NCI-H2227 (cell line): Measurements from ENCODE around the gene RAD21L1.
A peak's percentile ranks its signal among the peaks of the same experiment; 100 is the strongest.
"Not testable (repeated sequence)": the region's sequence is repeated elsewhere in the genome, so short reads cannot be mapped to it uniquely, and the experiment has no call there.

ENCODE experiments used
- DNase-seq: peaks from one replicate; lab custom pipeline; 2025; ENCODE audit not compliant: unreplicated experiment; lab: John Stamatoyannopoulos, UW

Gene RAD21L1

GRCh38 chr20:1199212-1199873, 26.5 kb upstream of the RAD21L1 start:
- DNase-seq: no peak

DNA sequence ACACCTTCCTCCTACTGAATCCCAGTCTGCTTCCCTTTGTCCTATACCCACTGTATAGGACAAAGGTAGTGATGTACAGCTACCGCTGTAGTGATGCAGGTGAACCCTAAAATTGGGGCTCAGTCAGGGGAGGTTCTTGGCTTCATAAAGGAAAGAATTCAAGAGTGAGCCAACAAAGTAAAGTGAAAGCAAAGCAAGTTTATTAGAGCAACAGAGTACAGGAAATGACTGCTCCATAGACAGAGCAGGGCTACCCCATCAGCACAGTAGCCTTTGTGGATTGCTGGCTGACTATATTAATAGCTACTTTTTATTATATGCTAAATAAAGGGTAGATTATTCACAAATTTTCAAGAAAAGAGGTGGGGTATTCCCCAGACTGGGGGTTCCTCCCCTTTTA, 25.9 kb upstream of the RAD21L1 start:
- no peak for DNase-seq

GRCh38 chr20:1202762-1203504, 22.9 kb upstream of the RAD21L1 start, which contains the start of gene C20orf202:
TSS of gene C20orf202 (plus strand) at chr20:1203454. CDS start at chr20:1203586, 132 bp downstream.
- DNase-seq: no peak

DNA sequence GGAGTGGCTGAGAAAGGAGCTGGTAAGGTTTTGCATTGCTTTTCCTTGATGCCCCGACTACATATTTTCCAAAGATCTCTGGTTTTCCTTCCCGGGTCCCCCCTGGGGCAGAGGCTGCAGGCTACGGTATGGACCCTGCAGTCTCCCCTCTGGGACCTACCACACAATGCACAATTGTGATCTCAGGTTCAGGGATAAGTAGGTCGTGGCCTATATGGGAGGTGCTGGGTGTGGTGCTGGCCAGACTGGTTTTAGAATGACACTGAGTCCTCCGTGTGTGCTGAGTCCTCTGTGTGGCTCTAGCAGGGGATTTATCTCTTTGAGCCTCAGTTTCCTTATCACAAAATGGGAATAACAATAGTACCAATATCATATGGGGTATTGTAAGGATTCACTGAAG, 22.2 kb upstream of the RAD21L1 start:
- no peak for DNase-seq

DNA sequence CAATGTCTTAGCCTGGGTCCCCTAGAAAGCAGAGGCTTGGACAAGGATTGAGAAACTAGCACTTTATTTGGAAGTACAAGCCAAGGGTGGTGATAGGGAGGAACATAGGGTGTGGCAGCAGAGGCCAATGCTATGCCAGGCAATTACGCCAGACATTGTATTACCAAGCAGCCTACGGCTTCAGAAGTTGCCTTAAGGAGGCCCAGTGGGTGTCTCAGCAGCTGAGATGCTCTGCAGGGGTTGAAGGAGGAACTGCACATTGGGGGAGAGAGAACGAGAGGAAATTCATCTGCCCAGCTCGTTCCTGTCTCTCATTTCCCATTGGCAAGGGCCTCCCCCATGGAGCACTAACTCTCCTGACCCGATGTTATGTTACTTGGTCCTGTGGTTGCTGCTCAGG, 21.7 kb upstream of the RAD21L1 start:
- no peak for DNase-seq

DNA sequence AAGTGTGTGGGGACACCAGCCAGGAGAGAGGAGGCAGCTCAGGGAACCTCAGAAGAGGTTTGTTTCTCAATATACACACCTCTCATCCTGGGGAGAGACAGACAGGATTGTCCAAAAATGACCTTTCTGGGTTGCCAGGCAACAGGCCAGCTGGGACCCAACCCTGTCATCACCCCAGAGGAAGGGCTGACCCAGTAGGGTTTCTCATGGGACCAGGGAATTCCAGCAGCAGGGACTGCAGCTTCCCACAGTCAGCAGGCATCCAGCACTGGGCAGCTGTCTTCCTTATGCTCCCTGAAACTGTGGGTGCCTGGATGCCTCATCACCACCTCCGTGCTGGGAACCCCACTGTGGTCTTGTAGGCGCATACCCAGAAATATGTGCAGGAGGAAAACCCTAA, 21.3 kb upstream of the RAD21L1 start:
- DNase-seq: no peak

DNA sequence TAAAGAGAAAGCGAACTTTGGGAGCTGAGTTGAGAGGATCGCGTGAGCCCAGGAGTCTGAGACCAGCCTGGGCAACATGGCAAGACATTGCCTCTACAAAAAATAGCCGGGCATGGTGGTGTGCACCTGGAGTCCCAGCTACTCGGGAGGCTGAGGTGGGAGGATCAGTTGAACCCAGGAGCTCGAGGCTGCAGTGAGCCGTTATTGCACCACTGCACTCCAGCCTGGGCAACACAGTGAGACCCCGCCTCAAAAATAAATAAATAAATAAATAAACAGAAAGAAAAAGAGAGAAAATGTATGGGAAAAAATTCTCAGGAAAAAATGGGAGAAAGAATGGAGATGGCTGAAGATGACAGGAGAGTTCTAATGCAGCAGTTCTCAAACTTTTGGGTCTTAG, 20.0 kb upstream of the RAD21L1 start:
- DNase-seq: no peak

- DNase-seq: no peak
Measured at GRCh38 chr20:1206366-1207148, 19.3 kb upstream of the RAD21L1 start.

DNA sequence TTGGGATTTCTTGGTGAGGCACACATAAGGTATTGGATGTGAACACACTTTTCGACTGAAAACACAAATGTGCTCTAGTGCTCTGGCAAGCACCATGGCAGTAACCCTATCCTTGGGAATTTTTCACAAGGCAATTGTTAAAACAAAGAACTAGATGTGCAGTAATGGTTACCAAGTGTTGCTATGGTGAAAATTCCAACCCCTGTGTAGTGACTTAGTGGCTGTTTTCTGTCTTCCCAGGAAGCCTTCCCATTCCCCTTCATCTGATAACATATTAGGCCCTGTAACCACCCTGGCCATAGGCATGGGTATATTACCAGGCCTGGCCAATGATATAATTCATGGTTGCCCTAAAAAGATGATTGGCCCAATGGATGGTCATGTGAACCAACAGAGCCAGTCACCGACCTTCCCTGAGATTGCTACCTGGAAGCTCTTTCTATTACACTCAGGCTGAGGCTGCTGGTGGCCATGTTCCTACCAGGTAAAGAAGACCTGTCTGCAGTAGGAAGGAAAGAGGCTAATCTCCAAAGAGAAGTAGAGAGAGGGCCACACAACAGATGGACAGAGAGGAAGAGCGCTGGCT, 18.5 kb upstream of the RAD21L1 start:
- DNase-seq: no peak

DNA sequence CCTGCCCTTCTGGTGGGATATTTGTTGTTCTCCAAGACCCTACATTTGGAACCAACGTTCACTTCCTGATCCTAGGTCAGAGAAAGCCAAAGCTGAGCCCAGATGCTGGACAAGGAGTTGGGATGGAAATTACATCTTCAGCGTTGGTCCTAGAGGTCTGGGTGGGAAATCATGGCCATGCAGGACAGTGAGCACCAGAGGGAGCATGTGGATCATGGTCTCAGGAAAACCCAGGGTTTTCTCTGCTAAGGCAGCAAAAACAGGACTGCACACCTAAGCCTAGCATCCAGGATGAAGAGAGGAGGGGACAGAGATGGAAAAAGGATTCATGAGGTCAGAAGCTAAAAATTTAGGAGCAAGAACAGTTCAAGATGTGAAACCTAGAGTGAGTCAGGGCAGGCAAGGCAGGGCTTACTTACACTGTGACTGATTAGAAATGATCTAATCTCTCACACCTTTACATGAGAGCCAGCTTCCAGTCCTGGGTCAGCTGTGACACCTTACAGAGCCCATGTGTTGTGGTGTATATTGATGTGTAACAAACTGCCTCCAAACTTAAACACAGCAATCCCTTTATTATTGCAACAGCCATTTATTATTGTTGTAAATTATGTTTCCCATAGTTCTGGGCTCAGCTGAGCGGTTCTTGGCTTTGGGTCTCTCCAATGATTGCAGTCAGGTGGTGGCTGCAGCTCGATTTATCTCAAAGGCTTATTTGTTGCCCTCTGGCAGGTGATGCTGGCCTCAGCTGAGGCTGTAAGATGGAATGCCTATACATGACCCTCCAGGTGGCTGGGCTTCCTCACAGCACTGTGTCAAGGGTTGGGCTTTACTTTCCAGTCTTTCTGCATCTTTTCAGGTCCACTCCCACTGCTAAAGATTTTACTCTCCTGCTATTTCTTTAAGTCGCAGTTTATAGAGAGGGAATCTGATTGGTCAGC, 16.1 kb upstream of the RAD21L1 start:
- DNase-seq: no peak

DNA sequence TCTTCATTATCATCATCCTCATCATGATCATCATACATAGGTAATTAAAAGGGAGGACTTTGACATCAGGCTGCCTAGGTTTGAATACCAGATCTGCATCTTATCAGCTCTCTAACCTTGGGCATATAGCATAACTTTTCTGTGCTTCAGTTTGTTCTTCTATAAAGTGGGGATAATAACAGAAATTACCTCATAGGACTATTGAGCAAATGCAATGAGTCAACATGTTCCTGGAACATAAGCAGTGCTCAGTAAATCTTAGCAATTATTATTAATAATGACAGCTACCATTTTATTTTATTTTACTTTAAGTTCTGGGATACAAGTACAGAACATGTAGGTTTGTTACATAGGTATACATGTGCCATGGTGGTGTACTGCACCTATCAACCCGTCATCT, 15.3 kb upstream of the RAD21L1 start:
- DNase-seq: no peak

- DNase-seq: no peak
Measured at GRCh38 chr20:1212023-1212422, 13.8 kb upstream of the RAD21L1 start.

DNA sequence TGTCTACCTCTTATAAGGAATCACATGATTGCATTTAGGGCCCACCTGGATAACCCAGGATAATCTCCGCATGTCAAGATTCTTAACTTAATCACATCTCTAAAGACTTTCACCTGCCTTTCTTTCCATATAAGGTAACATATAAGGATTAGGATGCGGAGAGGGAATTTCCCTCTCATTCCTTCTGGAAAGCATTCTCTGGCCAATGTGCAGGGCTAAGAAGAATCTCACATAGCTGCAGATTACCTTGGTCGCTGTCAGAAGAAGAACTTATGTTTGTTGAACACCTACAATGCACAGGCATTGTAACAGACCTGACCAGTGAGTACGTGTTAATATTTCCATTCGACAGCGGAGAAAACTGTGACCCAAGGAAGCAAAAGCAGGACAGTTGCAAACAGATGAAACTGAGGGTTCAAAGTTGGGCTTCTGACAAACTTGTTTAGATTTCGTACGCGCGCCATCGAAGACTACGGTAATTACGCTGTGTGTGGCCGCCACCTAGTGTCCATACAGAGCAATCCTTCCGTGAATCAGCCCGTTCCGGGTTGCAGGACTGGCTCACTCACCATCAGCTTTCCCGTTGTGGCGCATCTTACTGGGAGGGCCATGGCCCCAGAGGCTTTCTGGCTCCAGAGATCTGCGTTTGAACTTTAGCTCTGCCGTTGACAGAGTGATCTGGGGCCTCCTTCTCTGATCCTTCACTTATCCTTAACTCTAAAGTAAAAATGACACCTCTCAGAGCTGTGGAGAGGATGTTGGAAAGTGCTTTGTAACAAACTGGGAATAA, 13.0 kb upstream of the RAD21L1 start:
- peak; percentile 75 for DNase-seq

DNA sequence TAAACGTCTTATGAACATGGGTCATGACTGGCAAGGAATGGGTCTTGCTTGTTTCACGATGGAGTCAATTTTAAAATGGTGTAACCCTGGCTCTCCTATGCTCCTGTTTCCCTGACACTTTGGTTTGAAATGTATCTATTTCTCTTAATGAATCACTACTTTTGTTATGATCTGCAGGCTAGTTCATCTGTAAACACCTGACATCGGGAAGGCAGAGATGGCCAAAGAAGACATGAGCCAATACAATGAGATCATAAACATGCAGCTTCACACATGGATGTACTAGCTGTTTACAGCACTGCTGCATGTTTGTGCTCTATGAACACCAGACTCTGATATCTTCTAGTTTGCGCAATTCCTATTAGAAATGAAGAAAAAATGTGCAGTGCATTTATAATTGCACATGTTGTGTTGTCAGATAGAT, 11.0 kb upstream of the RAD21L1 start:
- no peak for DNase-seq

GRCh38 chr20:1215386-1216170, 10.3 kb upstream of the RAD21L1 start:
- no peak for DNase-seq

GRCh38 chr20:1216527-1217427, 9.1 kb upstream of the RAD21L1 start:
- DNase-seq: not testable (repeated sequence)

DNA sequence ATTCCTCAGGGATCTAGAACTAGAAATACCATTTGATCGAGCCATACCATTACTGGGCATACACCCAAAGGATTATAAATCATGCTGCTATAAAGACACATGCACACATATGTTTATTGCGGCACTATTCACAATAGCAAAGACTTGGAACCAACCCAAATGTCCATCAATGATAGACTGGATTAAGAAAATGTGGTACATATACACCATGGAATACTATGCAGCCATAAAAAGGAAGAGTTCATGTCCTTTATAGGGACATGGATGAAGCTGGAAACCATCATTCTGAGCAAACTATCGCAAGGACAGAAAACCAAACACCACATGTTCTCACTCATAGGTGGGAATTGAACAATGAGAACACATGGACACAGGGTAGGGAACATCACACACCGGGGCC, 3.1 kb upstream of the RAD21L1 start:
- DNase-seq: not testable (repeated sequence)
